HEK293T (cell line): ENCODE results near the gene REXO4.

Experiments used
- BHLHE40 ChIP-seq: fragments of 450-650 bp; IDR thresholded peaks from 2 replicates; pipeline ENCODE4 v1.6.1; 2016; ENCODE audit warnings: mild to moderate bottlenecking, moderate library complexity, borderline replicate concordance
- HDGF ChIP-seq: fragments of 450-650 bp; IDR thresholded peaks from 2 replicates; pipeline ENCODE4 v1.6.1; 2017; ENCODE audit warnings: antibody characterized with exemption, borderline replicate concordance
- LEF1 ChIP-seq: fragments of 450-650 bp; IDR thresholded peaks from 2 replicates; pipeline ENCODE4 v1.6.1; 2017; ENCODE audit warnings: mild to moderate bottlenecking, borderline replicate concordance
- NFRKB ChIP-seq: fragments of 450-650 bp; IDR thresholded peaks from 2 replicates; pipeline ENCODE4 v1.6.1; 2016; ENCODE audit warnings: mild to moderate bottlenecking, moderate library complexity
- SP1 ChIP-seq: fragments of 450-650 bp; IDR thresholded peaks from 2 replicates; pipeline ENCODE4 v1.6.1; 2017
- SUZ12 ChIP-seq: fragments of 450-650 bp; IDR thresholded peaks from 2 replicates; pipeline ENCODE4 v1.6.1; 2016; ENCODE audit warnings: mild to moderate bottlenecking
- TARDBP ChIP-seq: fragments of 450-650 bp; IDR thresholded peaks from 2 replicates; pipeline ENCODE4 v1.6.1; 2016
- ZNF384 ChIP-seq: fragments of 450-650 bp; IDR thresholded peaks from 2 replicates; pipeline ENCODE4 v1.6.1; 2016

DNA sequence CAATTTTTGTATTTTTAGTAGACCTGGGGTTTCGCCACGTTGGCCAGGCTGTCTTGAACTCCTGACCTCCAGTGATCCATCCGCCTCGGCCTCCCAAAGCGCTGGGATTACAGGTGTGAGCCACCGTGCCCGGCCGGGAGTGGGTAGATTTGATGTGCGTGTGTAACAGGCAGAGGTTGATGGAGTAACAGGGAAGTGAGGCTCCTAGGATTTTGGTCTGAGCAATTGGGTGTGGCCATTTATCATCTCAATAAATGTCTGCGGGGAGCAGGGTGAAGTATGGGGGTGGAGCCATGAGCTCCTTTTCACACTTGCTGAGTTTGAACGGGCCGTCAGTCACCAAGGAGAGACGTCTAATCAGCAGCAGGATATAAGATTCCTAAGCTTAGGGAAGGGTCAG, 1.2 kb upstream of the REXO4 start:
- no peak for TF ChIP-seq ZNF384
- no peak for TF ChIP-seq TARDBP
- no peak for TF ChIP-seq NFRKB
- TF ChIP-seq BHLHE40 = no peak
- TF ChIP-seq SUZ12 = no peak
- no peak for TF ChIP-seq SP1
- no peak for TF ChIP-seq HDGF
- TF ChIP-seq LEF1 = no peak
